ENCODE data around the gene CSNK1G2.

The CSNK1G2 gene

GRCh38 chr19:1941146-1942077 is at the start of gene CSNK1G2:
CSNK1G2 (plus strand) TSS chr19:1941172; CDS start chr19:1969773, 28,601 bp downstream.
- DNase-seq (ENCODE audit: low spot score), result no peak

DNA sequence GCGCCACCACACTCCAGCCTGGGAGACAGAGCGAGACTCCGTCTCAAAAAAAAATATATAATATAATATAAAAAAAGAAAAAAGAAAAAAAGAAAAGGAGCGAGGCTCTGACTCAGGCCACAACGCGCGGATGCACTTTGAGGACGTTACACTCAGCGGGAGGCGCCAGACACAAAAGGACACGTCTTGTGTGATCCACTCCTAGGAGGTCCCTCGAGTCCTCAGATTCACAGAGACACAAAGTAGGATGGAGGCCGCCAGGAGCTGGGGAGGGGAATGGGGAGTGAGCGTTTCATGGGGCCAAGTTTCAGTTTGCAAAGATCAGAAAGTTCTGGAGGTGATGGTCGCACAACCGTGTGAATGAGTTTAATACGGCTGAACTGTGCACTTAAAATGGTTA is 47.2 kb upstream of the CSNK1G2 start:
- DNase-seq (ENCODE audit: low spot score), result no peak

DNA sequence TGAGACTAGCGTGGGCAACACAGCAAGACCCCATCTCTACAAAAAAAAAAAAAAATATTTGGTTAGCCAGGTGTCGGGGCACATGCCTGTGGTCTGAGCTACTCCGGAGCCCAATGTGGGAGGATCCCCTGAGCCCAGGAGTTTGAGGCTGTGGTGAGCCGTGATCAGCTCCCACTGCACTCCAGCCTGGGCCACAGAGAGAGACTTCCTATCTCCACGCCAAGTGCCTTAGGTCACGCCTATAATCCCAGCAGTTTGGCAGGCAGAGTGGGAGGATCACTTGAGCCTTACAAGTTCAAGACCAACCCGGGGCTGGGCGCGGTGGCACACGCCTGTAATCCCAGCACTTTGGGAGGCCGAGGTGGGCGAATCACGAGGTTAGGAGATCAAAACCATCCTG is 44.5 kb upstream of the CSNK1G2 start:
- DNase-seq (ENCODE audit: low spot score), result no peak

DNA sequence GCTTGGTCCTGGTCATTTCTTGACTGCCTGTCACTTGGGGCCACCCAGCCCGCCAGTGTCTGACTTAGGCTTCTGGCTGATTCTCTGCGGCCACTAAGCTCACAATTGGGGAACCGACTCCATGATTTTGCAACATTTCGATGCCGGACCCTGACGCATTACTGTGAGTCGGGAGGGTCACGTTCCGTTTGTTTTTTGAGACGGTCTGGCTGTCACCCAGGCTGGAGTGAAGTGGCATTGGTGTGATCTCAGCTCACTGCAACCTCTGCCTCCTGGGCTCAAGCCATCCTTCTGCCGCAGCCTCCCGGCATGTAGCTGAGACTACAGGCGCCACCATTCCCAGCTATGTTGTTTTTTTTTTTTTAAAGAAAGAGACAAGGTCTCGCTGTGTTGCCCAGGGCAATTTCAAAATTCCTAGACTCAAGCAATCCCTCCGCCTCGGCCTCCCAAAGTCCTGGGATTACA is 39.0 kb upstream of the CSNK1G2 start:
- no peak for DNase-seq (ENCODE audit: low spot score)

DNA sequence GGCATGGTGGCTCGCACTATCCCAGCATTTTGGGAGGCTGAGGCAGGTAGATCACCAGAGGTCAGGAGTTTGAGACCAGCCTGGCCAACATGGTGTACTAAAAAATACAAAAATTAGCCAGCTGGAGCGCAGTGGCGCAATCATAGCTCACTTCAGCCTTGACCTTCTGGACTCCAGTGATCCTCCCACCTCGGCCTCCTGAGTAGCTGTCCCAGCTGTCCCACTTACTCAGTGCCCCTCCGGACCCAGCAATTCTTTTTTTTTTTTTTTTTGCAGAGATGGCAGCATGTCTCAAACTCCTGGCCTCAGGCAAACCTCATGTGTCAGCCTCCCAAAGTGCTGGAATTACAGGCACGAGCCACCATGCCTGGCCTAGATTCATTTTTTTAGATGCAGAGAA is 38.0 kb upstream of the CSNK1G2 start:
- DNase-seq (ENCODE audit: low spot score), result no peak

DNA sequence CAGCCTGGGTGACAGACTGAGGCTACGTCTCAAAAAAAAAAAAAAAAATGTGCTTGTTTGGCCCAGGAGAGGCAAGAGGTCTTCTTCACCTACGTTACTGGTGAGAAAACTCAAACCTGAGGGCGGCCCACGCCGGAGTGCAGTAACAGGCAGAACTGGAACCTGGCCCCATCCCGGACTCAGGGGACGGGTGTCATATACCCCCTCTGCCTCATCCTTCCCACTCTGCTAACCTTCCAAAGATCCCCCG is 36.2 kb upstream of the CSNK1G2 start:
- no peak for DNase-seq (ENCODE audit: low spot score)

GRCh38 chr19:1905110-1905862 is 35.7 kb upstream of the CSNK1G2 start, which contains the start of the genes ADAT3 and SCAMP4:
ADAT3 (plus strand) TSS chr19:1905399; CDS start chr19:1912048, 6,649 bp downstream.
SCAMP4 (plus strand) TSS chr19:1905399; CDS start chr19:1915020, 9,621 bp downstream.
- peak; percentile 98 for DNase-seq (ENCODE audit: low spot score)

DNA sequence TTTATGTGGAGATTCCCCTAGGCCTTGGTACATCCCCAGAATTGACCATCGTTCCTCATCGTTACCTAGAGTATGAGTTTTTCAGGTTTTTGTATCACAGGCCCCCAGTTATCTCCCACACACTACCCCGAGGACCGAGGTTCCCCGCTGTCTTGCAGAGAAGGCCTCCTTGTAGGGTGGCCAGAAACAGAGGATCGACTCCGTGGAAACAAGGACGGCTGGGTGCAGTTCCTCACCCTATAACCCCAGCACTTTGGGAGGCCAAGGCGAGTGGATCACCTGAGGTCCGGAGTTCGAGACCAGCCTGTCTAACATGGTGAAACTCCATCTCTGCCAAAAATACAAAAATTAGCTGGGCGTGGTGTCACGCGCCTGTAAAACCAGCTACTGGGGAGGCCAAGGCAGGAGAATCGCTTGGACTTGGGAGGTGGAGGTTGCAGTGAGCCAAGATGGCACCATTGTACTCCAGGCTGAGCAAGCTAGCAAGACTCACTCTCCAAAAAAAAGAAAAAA is 35.1 kb upstream of the CSNK1G2 start:
- no peak for DNase-seq (ENCODE audit: low spot score)

DNA sequence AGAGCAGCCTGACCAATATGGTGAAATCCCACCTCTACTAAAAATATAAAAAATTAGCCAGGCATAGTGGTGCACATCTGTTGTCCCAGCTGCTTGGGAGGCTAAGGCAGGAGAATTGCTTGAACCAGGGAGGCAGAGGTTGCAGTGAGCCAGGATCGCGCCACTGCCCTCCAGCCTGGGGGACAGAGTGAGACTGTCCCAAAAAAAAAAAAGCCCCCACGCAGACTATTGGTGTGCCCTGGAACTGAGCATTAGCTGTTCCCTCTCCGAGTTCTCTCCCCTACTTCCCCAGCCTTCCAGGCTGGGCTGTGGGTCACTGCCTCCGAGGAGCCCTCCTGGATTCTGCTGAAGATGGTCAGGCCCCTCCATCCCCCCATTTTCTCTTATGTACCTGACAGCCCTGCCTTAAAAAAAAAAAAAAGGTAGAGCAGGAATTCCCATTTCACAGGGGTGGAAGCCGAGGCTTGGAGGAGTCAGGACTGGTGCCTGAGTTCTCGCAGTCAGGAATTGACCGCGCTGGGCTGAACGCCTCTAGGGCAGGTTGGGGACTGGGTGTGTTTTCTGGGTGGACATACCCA is 33.9 kb upstream of the CSNK1G2 start:
- no peak for DNase-seq (ENCODE audit: low spot score)

DNA sequence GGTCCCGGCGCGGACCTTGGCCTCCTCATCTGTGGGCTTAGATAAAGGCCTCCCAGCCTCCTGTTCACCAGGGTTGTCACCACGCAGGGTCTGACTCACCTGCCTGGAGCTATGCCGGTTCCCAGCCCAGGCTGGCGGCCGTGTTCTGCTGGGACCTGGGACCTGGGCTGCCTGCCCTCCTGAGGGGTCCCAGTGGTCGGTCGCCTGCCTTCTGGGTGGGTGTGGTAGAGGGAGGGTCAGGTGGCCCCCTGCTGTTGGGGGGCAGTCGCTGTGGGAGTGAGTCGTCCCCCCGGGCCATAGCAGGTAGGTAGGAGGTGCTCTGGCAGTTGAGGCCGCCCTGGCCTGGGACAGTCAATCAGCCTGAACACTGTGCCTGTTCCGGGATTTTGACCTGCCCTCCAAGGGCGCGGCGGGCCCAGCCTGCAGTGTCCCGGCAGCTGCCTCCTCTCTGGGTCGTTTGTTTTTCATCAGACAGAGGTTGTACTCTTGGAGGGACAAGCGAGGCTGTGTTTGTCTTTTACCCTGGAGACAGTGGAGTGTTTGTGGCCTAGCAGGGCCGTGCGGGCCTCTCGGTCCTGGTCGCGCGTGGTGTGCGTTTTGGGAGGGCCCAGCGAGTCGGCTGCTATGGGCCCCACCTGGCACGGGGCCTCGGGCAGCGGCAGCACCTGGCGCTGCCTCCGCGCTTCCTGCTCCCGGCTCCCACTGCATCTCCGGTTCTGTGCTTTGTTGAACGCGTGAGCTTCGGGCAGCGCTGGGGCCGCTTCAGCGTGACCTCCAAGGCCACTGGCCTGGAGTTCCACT is 33.2 kb upstream of the CSNK1G2 start:
- no peak for DNase-seq (ENCODE audit: low spot score)

DNA sequence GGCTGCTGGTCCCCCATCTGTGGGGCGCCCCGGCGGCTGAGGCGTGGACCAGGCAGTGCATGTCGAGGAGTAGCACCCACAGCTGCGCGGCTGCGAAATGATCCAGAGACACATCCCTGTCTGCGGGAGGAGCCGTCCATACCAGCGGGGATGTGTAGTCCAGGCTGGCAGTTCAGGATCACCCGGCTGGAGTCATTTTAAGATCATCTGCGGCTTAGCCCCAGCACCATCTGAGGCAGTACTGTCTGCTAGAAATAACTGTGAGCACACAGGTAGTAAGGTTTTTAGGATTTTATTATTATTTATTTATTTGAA is 32.7 kb upstream of the CSNK1G2 start:
- DNase-seq (ENCODE audit: low spot score), result no peak

GRCh38 chr19:1909761-1910080 is 31.3 kb upstream of the CSNK1G2 start:
- DNase-seq (ENCODE audit: low spot score), result no peak

DNA sequence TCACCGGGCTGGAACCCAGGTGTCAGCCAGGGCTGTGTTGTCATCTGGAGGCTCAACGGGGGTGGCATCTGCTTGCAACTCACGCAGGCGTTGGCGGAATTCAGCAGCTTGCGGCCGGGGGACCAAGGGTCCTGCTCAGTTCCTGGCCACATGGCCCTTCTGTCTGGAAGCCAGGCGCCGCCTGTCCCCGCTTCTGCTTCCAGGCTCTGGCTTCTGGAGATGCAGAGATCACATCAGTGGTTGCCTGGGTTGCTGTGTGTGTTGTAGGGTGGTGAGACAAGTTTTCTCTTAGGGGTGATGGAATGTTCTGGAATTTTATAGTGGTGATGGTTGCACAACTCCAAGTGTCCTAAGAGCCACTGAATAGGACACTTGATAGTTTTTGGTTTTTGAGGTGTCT is 30.8 kb upstream of the CSNK1G2 start:
- no peak for DNase-seq (ENCODE audit: low spot score)

DNA sequence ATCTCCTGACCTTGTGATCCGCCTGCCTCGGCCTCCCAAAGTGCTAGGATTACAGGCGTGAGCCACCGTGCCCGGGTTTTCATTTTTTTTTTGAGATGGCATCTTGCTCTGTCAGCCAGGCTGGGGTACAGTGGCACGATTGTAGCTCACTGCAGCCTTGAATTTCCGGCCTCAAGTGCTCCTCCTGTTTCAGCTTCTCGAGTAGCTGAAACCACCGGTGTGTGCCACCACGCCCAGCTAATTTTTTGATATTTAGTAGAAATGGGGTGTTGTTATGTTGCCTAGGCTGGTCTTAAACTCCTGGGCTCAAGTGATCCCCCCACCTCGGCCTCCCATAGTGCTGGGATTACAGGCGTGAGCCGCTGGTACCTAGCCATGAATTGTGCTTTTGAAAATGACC is 29.9 kb upstream of the CSNK1G2 start:
- DNase-seq (ENCODE audit: low spot score), result no peak

DNA sequence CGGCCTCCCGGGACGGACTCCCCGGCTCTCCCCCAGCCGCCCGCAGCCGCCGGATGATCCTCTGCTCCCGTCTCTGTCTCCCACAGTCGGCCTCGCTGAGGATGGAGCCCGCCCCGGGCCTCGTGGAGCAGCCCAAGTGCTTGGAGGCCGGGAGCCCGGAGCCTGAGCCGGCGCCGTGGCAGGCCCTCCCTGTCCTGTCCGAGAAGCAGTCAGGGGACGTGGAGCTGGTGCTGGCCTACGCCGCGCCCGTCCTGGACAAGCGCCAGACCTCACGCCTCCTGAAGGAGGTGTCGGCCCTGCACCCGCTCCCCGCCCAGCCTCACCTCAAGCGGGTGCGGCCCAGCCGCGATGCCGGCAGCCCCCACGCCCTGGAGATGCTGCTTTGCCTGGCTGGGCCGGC is 29.0 kb upstream of the CSNK1G2 start:
- DNase-seq (ENCODE audit: low spot score), result no peak

GRCh38 chr19:1912760-1913505 is 28.0 kb upstream of the CSNK1G2 start:
- DNase-seq (ENCODE audit: low spot score), result no peak

- no peak for DNase-seq (ENCODE audit: low spot score)
Measured at GRCh38 chr19:1913781-1914577, 27.0 kb upstream of the CSNK1G2 start.

DNA sequence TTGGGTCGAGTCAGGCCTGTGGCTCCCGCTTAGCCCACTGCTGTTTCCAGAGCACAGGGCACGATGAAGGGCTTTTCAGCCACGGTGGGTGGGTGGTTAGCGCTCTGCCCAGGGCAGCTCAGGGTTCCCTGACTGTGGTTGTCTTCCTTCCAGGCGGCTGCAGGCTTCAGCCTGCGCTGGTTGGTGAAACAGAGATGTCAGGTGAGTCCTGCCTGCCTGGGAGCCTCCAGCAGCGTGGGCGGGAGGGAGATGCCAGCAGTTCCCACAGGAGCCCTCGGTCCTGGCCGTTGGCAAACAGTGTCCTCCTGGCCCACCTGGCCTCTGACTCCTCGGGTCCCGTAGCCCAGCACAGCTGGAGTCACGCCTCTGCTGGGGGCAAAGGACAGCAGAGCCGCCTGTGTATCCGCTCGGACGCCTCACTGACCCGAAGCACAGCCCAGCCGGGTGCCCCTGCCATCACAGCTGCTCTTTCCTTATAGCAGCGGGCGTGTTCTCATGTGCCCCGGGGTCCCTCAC is 26.1 kb upstream of the CSNK1G2 start:
- DNase-seq (ENCODE audit: low spot score), result no peak

GRCh38 chr19:1917146-1917545 is 23.8 kb upstream of the CSNK1G2 start:
- DNase-seq (ENCODE audit: low spot score), result no peak

DNA sequence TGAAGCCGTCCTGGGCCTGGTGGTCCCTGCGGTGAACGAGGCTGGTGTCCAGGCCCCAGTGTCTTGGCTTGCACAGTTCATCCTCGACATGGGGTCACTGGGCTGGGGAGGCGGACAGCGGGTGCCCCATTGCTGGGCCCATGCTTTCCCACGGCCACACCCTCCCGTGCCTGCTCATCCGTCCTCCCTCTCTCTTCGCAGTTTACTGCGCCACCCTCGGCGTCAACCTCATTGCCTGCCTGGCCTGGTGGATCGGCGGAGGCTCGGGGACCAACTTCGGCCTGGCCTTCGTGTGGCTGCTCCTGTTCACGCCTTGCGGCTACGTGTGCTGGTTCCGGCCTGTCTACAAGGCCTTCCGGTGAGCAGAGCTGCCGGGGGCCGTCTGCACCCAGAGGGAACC is 23.0 kb upstream of the CSNK1G2 start:
- DNase-seq (ENCODE audit: low spot score), result no peak

Measured in hematopoietic multipotent progenitor cell treated with erythropoietin and hydrocortisone succinate and interleukin-3 and kit ligand, for 15 days (in vitro differentiated cells).